ENCODE results near the gene COPRS. TPM values are rescaled to one million over a fixed set of nuclear protein-coding genes. Genes with fewer than 3 reads are reported as not detected.
A peak's percentile ranks its signal among the peaks of the same experiment; 100 is the strongest.
"Not testable (repeated sequence)": the region's sequence is repeated elsewhere in the genome, so short reads cannot be mapped to it uniquely, and the experiment has no call there.

COPRS gene
- total RNA-seq, 1 donor from 2014 or later = 60.0 TPM

DNA sequence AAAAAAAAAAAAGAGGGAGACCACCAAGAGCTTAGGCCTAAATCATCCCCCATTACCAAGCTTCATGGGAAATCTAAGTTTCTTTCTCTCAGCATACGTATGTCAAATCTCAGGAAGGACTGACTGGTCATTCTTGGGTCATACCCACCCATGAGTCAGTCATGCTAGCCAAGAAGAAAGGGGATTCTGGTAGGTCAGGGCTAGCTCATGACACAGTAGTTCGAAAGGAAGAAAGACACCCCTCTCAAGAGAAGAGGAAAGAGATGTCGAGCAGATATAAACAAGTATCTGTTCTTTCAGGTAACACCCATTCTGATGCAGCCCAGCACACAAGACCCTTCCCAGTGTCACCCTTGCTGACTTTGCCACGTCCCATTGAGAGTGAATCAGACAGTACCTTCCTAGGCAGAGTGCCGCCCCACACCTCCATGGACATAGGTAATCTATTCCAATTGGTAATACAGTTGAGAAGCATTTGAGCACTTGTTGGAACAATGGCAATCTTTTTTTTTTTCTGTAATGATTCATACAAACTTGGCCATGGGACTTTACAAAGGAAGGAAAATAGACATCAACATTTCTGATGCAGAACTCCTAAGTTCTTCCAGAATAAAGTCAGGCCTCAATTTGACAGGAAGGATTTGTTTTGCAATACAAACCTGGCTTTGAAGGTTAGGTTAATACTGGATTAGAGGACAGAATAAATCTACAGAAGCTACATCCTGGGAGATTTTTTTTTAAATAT is 38.2 kb downstream of the COPRS start:
- intact Hi-C loops (cut with DNase I) = no loop called here
- ATAC-seq = no peak
- no peak for DNase-seq (ENCODE audit: missing footprints)

DNA sequence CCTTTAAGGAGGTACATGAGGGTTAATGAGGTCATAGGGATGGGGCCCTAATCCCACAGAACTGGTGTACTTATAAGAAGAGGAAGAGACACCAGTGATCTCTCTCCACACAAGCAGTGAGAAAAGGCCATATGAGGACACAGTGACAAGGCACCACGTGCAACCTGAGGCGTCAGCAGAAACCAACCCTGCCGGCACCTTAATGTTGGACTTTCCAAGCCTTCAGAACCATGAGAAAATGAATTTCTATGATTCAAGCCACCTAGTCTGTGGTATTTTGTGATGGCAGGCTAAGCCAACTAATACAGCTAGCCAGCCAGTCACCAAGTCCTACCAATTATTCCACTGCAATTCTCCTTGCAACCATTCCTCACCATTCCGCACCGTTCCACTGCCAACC is 39.5 kb downstream of the COPRS start:
- intact Hi-C loops (cut with DNase I) = no loop called here
- DNase-seq (ENCODE audit: missing footprints) (no peak), ATAC-seq (no peak)

DNA sequence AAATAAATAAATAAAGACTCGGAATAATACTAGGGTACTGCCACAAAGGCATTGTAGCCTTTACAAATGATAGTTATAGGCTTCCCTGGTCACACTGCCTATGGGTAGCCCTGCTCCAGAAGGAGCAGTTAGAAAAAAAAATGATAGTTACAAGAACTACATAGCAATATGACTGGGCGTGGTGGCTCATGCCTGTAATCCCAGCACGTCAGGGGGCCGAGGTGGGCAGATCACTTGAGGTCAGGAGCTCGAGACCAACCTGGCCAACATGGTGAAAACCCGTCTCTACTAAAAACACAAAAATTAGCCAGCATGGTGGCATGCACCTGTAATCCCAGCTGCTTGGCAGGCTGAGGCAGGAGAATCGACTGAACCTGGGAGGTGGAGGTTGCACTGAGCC is 40.2 kb downstream of the COPRS start:
- ATAC-seq; intact Hi-C loops (cut with DNase I); DNase-seq (ENCODE audit: missing footprints): not testable (repeated sequence)

DNA sequence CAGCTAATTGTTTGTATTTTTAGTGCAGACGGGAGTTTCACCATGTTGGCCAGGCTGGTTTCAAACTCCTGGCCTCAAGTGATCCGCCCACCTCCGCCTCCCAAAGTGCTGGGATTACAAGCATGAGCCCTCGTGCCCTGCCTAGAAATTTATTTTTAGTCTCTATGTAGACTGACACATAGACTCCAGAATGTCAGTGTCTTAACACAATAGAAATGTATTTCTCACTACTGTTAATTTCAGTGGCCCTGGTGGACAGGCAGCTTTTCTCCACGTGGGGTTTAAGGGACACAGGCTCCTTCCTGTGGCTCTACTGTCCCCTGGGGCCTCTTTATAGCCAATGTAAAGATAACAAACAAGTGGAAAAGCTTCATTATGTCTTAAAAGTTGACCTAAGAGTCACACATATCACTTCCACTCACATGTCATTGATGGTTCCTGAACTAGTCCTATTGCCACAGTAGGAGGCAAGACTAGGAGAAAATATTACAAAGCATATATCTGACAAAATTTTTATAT is 43.8 kb downstream of the COPRS start:
- ATAC-seq (no peak), DNase-seq (ENCODE audit: missing footprints) (no peak)
- intact Hi-C loops (cut with DNase I) = no loop called here

DNA sequence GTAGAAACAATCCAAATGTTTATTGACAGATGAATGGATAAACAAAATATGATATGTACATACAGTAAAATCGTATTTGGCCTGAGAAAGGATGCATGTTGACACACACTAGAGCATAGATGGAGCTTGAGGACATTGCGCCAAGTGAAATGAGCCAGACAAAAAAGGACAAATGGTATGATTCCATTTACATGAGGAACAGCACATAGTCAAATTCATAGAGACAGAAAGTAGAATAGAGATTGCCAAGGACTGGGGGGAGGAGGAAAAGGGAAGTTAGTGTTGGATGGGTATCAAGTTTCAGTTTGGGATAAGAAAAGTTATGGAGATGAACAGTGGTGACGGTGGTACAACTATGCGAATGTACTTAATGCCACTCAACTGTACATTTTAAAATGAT is 47.9 kb downstream of the COPRS start:
- intact Hi-C loops (cut with DNase I) = no loop called here
- ATAC-seq (no peak), DNase-seq (ENCODE audit: missing footprints) (no peak)

DNA sequence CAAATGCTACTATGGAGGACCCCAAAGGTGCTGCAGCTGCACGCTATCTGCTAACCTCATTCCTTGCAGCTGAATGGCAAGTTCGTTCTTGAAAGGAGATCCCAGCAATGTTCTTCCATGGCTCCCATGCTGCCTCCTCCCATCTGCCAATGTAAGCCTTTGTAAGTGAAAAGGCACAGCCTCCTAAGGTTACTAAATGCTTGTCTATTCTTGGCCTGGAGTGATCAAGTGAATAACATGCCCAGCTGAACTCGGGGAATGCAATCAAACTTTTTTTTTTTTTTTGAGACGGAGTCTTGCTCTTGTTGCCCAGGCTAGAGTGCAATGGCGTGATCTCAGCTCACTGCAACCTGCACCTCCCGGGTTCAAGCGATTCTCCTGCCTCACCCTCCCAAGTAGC is 49.2 kb downstream of the COPRS start:
- not testable (repeated sequence) for DNase-seq (ENCODE audit: missing footprints)

DNA sequence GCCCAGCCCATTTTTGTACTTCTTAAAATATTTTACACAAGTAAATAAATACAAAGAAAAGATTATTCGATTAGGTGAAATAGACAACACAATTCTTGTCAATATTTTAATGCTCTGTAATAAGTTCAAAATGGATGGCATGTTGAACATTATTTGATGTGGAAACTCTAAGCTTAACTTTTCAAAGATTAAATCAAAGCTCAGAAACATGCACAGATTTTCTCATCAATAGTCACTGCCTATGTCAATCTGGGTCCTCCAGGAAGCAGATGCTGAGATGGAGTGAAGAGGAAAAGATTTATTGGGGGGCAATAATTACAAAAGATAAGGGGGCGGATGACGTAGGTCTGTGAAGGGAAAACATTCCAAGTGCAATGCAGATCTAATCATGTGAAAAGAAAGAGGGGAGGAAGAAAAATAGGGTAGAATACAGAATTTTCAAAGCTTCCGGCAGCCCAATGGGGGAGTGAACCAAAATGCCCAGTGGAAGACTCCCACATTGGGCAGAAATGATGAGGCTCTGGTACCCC is 50.5 kb downstream of the COPRS start:
- DNase-seq (ENCODE audit: missing footprints) (no peak), ATAC-seq (no peak)
- intact Hi-C loops (cut with DNase I) = no loop called here

More for the DNA sequence above, 49.2 kb downstream of the COPRS start:
- intact Hi-C loops (cut with DNase I); ATAC-seq: not testable (repeated sequence)

DNA sequence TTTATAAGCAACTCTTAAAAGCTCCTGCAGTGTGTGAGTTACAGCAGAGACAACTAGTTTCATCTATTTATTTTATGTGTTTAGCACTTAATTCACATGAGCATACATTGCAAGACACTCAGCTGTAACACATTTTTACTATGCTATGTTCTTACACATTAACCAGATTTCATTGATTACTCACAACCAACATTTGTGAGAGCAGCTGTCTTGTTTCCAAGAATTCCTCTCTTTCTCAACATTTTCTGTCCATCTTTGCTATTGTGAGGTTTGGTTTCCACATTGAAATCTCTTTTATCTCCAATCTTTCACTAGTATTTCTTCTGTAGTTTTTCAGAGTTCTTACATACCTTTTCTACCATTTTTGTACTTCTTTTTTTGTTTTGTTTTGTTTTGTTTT is 51.2 kb downstream of the COPRS start:
- no peak for DNase-seq (ENCODE audit: missing footprints)
- no peak for ATAC-seq
- intact Hi-C loops (cut with DNase I) = no loop called here

DNA sequence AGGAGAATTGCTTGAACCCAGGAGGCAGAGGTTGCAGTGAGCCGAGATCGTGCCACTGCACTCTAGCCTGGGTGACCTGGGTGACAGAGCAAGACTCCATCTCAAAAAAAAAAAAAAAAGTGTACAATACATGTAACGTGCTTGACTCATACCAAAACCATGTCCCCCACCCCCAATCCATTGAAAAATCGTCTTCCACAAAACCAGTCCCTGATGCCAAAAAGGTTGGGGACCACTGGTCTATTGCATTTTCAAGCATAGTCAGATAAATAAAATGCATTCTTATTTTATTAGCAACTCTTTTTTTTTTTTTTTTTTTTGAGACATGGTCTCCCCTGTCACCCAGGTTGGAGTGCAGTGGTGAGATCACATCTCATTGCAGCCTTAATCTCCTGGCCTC is 52.1 kb downstream of the COPRS start:
- no peak for DNase-seq (ENCODE audit: missing footprints)
- intact Hi-C loops (cut with DNase I) = no loop called here
- ATAC-seq = no peak

DNA sequence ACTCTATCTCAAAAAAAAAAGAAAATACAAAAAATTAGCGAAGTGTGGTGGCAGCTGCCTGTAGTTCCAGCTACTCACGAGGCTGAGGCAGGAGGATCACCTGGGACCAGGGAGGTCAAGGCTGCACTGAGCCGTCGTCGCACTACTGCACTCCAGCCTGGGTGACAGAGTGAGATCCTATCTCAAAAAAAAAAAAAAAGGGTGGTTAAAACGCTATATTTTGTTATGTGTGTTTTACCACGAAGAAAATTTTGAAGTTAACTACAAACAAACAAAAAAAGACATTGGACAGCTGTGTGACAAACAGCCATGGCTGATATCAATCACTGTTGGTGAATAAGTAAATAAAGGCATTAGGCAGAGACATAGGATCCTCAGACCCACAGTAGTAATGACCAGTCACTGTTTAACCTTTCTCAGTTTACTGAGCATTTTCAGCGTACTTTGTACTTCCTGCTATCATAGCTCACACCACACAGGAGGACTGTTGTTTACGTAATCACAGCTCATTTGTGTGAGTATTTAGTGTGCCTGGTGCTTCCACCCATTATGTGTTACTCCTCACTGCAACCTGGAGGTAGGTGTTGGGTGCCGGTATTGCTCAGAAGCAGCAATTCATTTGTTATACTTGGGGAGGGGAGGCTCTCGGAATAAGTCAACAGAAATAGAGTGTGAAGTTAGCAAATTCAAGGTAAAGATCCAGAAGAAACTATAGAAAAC is 55.4 kb downstream of the COPRS start:
- ATAC-seq (no peak), DNase-seq (ENCODE audit: missing footprints) (no peak)
- intact Hi-C loops (cut with DNase I) = no loop called here

DNA sequence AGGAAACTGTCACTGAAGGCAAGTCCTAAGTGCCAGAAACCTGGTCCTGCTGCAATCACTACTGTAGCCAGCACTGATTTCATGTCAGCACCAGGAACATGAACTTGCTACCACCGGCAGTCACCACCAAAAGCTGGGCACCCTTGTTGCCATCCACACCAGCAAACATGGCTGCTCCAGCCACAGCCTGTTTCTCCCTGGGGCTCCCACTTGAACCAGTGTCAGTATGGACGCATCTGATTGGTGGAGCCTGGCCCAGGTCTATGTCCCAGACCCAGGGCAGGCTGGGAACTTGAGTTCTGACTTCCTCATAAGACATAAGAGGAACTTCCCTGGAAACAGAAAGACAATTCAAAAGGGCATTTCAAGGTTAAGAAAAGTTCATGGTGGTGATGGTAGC is 56.5 kb downstream of the COPRS start:
- ATAC-seq = peak; percentile 65
- no peak for DNase-seq (ENCODE audit: missing footprints)
- intact Hi-C loops (cut with DNase I) = no loop called here

Other genes with a start within 250 kb of the COPRS start
- 33.5 TPM for gene UTP6, start 42.5 kb upstream of the COPRS start, total RNA-seq
- 14.0 TPM for gene SUZ12, start 77.8 kb upstream of the COPRS start, total RNA-seq
- gene LRRC37B, start 148.1 kb upstream of the COPRS start, total RNA-seq = 3.2 TPM

Data from Right ventricle myocardium inferior (tissue), 1 donor.